Stimulated activated CD4-positive, alpha-beta T cell treated with anti-CD3 and anti-CD28 coated beads, Interleukin-15, amount 100 ng/mL, for 1 hour (primary cell): ENCODE results near the gene SLAMF7.
A peak's percentile ranks its signal among the peaks of the same experiment; 100 is the strongest.
"Not testable (repeated sequence)": the region's sequence is repeated elsewhere in the genome, so short reads cannot be mapped to it uniquely, and the experiment has no call there.

Experiments
- DNase-seq, 2 donors: peaks; one replicate each; pipeline ENCODE4 v3.0.0-alpha.2; 2020; ENCODE audit warnings: low read depth in 1 of 2, low spot score in 1 of 2

The SLAMF7 gene

DNA sequence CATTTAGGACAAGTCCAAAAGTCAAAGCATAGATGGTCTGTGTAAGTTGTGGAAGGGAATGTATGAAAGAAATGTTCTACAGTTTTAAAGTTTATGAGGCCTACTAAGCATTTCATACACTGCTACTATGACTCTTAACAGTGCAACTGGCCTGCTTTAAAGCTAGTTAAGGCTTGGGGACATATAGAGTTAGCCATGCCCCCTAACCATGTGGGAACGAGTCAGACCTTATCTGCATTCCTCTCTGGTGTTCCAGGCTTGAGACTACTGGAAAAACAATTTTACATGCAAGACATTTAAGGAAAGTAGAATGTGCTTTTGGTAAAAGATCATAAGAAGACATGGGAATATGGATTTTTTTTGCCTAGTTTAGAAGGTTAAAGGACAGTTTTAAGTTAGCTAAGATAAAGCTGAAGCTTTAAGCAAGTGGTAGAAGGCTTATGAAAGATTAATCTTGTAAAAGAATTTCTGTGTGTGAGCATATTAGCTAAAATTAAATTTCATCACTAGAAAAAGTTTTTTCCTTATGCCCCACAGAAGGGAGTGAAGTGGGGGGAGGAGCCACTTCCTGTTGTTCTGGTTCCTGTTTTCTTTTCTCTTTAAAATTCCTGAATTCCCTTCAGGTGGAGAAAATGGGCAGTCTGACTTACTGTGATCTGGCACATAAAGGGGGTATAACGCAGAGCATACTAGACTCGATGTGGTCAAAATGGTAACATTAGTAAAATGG, 18.5 kb upstream of the SLAMF7 start:
- DNase-seq, result no peak

GRCh38 chr1:160721473-160721872, 17.6 kb upstream of the SLAMF7 start:
- DNase-seq, result no peak

- DNase-seq, result no peak
These were observed 16.3 kb upstream of the SLAMF7 start for GRCh38 chr1:160722726-160723125.

- no peak for DNase-seq
These were observed 15.7 kb upstream of the SLAMF7 start for GRCh38 chr1:160723332-160723731.

GRCh38 chr1:160724465-160725242, 14.4 kb upstream of the SLAMF7 start:
- DNase-seq, result no peak

DNA sequence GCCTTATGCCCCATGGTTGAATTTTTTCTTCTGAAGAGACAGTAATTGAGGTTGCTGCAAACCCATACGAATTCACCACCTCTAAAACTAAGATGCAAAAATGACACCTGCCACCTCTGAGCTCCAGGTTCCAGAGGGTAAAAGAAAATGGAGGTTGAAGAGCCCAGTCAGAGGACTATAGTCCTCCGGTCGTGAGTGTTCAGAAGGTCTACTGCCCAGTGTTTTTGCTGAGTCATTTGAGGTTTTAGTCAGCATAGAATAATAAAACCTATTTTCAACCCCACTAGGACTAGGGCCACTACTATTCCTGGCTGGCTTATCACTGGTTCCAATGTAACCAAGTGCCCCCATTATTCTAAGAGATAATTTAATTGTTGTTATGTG, 12.9 kb upstream of the SLAMF7 start:
- DNase-seq, result no peak

- peak in 1 of 2 donors; percentile 27 for DNase-seq
These were observed 12.3 kb upstream of the SLAMF7 start for GRCh38 chr1:160726498-160727315.

DNA sequence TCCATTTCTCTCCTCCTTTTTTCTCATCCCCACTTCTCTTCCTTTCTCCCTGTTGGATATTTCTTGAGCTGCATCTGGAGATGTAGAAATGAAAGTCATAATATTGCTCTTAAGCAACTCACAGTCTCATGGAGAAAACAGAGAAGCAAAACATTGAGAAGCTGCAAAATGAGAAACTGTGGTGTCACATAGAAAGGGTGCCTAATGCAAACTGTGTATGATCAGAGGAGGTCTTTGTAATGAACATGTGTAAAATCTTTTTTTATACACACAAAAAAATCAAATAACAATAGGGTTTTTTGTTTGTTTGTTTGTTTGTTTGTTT, 11.8 kb upstream of the SLAMF7 start:
- DNase-seq, result no peak

- not testable (repeated sequence) for DNase-seq
These were observed 7.5 kb upstream of the SLAMF7 start for GRCh38 chr1:160731564-160731963.

DNA sequence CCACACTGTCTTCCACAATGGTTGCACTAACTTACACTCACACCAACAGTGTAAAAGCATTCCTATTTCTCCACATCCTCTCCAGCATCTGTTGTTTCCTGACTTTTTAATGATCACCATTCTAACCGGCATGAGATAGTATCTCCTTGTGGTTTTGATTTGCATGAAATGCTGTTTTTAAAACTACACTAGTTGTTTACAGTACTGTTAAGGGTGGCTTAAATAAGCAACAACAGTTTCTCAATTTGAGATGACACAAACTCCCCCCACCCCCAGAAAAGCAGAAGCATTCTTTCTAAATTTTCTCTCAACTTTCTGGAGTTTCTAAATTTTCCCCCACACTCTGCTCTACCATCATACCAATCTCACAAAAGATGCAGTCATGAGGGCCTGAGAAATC, 7.1 kb upstream of the SLAMF7 start:
- DNase-seq, result no peak

DNA sequence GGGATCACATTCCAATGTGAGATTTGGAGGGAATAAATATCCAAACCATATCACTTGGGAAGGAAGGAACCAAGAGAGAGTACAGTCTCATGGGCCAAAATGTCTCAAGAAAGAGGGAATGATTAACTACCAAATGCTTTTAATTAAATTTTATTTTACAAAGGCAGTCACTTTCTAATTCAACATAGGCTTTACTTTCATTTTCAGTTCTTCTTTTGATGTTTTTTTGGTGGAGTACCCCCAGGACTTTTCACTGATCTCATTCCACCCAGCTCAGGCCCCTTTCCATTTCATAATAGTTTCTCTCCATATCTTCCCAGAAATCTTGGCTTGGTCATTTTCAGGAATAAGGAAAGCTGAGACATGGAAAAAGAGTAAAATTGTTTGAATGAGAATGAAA, 5.1 kb upstream of the SLAMF7 start:
- DNase-seq, result no peak

- no peak for DNase-seq
These were observed 4.7 kb upstream of the SLAMF7 start for GRCh38 chr1:160734301-160734700.

GRCh38 chr1:160738271-160738670, 776 bp upstream of the SLAMF7 start:
- DNase-seq, result no peak

- no peak for DNase-seq
These were observed 1.2 kb downstream of the SLAMF7 start for GRCh38 chr1:160740133-160740688.

GRCh38 chr1:160741092-160741501, 2.0 kb downstream of the SLAMF7 start:
- DNase-seq, result no peak

DNA sequence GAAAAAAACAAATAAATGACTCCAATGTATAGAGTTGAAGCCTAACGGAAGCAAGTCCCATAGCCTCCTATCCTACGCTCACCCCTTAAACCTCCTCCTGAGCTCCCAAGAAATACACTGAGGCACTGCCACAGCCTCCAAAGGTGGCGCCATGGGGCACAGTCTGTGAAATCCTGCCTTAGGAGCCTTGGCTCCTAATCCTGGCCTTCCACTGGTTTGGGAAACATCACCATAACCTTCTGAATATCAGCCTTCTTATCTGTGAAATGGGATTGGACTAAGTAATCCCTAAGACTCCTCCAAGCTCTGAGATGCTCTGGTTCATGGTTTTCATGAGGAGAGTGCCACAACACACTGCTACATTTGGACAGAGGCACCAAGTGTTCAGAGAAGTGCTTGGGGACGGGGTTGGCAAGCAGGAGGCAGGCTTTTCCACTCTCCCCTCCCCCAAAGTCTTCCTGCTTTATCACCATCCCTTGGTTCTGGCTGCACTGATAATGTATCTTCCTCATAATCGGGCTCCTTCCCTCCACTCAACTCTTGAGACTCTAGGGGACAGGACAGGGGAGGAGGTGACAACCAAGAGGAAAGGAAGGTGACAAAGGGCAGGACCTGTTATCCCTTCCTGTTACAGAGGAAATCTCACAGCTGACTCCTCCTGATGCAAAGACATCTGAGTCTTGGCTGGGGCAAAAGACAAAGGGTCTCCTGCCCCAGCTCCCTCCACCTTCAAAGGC, 2.7 kb downstream of the SLAMF7 start:
- no peak for DNase-seq

DNA sequence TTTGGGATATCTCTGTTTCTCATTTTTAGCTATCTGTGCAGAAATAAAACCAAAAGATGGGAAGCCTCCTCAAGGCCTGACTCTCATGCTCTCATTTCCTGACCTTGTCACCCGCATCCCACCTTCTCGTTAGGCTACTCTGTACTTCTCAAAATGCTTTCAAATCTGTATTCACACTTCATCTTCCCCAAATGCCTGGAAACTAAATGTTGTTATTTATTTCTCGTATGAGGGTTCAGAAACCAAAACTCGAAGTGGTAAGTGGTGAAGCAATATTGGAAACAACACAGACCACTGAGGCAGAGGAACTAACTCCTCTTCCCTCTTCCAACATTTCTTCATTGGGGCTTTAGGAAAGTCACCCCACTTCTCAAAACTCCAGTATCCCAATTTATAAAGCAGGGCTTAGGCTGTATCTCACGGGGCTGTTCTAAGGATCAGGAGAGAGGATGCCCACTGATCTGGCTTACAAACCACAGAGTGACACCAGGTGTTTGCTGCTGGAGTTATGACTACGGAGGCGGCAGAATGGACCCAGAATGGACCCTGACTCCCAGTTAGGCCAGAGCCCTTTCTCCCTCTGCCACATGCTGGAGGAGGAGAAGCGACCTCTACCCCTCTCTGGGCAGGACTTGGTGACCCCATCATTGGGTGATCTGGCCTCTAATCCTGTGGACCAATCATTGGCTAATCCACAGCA, 3.5 kb downstream of the SLAMF7 start:
- DNase-seq, result no peak

DNA sequence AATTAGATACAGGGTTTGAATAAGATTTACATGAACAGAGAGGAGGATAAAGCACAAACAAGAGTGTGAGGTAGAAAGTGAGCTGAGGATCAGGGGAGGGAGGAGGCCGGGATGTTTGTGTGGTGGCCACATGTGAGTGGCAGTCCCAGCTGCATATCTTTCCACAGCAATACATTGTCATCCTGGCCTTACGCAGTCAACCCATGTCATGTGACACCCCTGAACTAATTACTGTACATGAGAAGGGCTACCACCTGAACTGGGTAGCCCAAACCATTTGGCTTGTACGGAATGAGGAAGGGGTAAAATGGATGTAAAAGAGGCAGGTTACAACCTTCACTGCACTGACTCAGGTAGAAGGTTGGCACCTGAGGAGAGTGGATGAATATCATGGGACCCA, 4.2 kb downstream of the SLAMF7 start:
- DNase-seq, result no peak

- no peak for DNase-seq
These were observed 5.3 kb downstream of the SLAMF7 start for GRCh38 chr1:160744199-160744851.
